GM23338 (cell line): ENCODE results near the gene THRB. TPM values are rescaled to one million over a fixed set of nuclear protein-coding genes. Genes with fewer than 3 reads are reported as not detected.

ENCODE experiments used
- ATAC-seq: fragments of 200-7000 bp; cut with Tn5 transposase; 3 replicates; pipeline ENCODE4 v1.9.1; 2020
- DNase-seq: peaks from one replicate; pipeline ENCODE4 v3.0.0-alpha.2; 2015; ENCODE audit warnings: low spot score
- H2AFZ ChIP-seq: fragments of 200-600 bp; sonication (generic); 2 replicates; pipeline ENCODE4 v1.8.0; 2016; ENCODE audit warnings: antibody characterized with exemption, mild to moderate bottlenecking, moderate library complexity
- H3F3A ChIP-seq: fragments of 200-600 bp; sonication (generic); replicated peaks from 2 replicates; pipeline ENCODE4 v1.8.0; 2017; ENCODE audit warnings: antibody characterized with exemption, mixed run types, low read depth
- H3K27ac ChIP-seq: fragments of 200-600 bp; sonication (generic); 2 replicates; pipeline ENCODE4 v1.6.1; 2016; ENCODE audit warnings: low read depth
- H3K27me3 ChIP-seq: fragments of 200-600 bp; sonication (generic); 2 replicates; pipeline ENCODE4 v1.8.0; 2016; ENCODE audit warnings: mild to moderate bottlenecking, mixed run types, moderate library complexity; ENCODE audit not compliant: insufficient read depth
- H3K36me3 ChIP-seq: fragments of 200-600 bp; sonication (generic); 2 replicates; pipeline ENCODE4 v1.8.0; 2016; ENCODE audit warnings: mild to moderate bottlenecking; ENCODE audit not compliant: insufficient read depth
- H3K4me1 ChIP-seq: fragments of 200-600 bp; sonication (generic); 2 replicates; pipeline ENCODE4 v1.8.0; 2016; ENCODE audit warnings: mild to moderate bottlenecking, moderate library complexity; ENCODE audit not compliant: insufficient read depth
- H3K4me2 ChIP-seq: fragments of 200-600 bp; sonication (generic); 2 replicates; pipeline ENCODE4 v1.7.1; 2017; ENCODE audit warnings: mixed run types
- H3K4me3 ChIP-seq: fragments of 200-600 bp; sonication (generic); 2 replicates; pipeline ENCODE4 v1.6.1; 2016; ENCODE audit warnings: mixed run types
- H3K79me2 ChIP-seq: fragments of 200-600 bp; sonication (generic); replicated peaks from 2 replicates; pipeline ENCODE4 v1.8.0; 2017; ENCODE audit warnings: mild to moderate bottlenecking; ENCODE audit not compliant: insufficient read depth
- H3K9me2 ChIP-seq: fragments of 200-600 bp; sonication (generic); 2 replicates; pipeline ENCODE4 v1.8.0; 2017; ENCODE audit not compliant: insufficient read depth
- H4K20me1 ChIP-seq: fragments of 200-600 bp; sonication (generic); replicated peaks from 2 replicates; pipeline ENCODE4 v1.8.0; 2017; ENCODE audit warnings: mild to moderate bottlenecking; ENCODE audit not compliant: insufficient read depth
- H3K27ac Mint-ChIP-seq: 2 replicates; pipeline ENCODE4 v1.8.0; 2020; ENCODE audit warnings: inconsistent platforms, mild to moderate bottlenecking, moderate library complexity, mixed read lengths
- H3K27me3 Mint-ChIP-seq: 3 replicates; pipeline ENCODE4 v1.8.0; 2022; ENCODE audit warnings: low read depth, mild to moderate bottlenecking, moderate library complexity, mixed read lengths, inconsistent platforms; ENCODE audit not compliant: insufficient read depth, poor library complexity
- H3K36me3 Mint-ChIP-seq: 3 replicates; pipeline ENCODE4 v1.8.0; 2021; ENCODE audit warnings: low read depth, mild to moderate bottlenecking, inconsistent platforms, moderate library complexity, mixed read lengths
- H3K4me1 Mint-ChIP-seq: 3 replicates; pipeline ENCODE4 v1.8.0; 2020; ENCODE audit warnings: mild to moderate bottlenecking, inconsistent platforms, mixed read lengths
- H3K4me3 Mint-ChIP-seq: 3 replicates; pipeline ENCODE4 v1.8.0; 2021; ENCODE audit warnings: moderate library complexity, mild to moderate bottlenecking, inconsistent platforms, mixed read lengths
- H3K9me3 Mint-ChIP-seq: 3 replicates; pipeline ENCODE4 v1.8.0; 2020; ENCODE audit warnings: moderate library complexity, mild to moderate bottlenecking, inconsistent platforms, mixed read lengths
- CREB1 ChIP-seq: fragments of 250-450 bp; sonication (Bioruptor Pico); IDR thresholded peaks from 2 replicates; pipeline ENCODE4 v1.5.0; 2020; ENCODE audit warnings: low read depth, mild to moderate bottlenecking, moderate library complexity
- CTCF ChIP-seq, 2 experiments: fragments of 200-600 bp in 1 of 2; sonication (generic) in 1 of 2; conservative IDR thresholded peaks; 2 replicates each; pipeline versions ENCODE4 v1.5.1 to v1.6.1; 2016 to 2017; ENCODE audit warnings: antibody characterized with exemption in 2 of 2, low read depth in 2 of 2, mild to moderate bottlenecking in 2 of 2, moderate library complexity in 1 of 2
- EZH2phosphoT487 ChIP-seq: fragments of 200-600 bp; sonication (generic); IDR thresholded peaks from one replicate; pipeline ENCODE4 v1.8.1; 2018; ENCODE audit warnings: antibody characterized with exemption; ENCODE audit not compliant: unreplicated experiment
- ZNF114 ChIP-seq: fragments of 250-450 bp; sonication (Bioruptor Pico); IDR thresholded peaks from 2 replicates; pipeline ENCODE4 v1.5.0; 2020; ENCODE audit warnings: mild to moderate bottlenecking, moderate library complexity
- polyA plus RNA-seq: library from polyadenylated mRNA; unstranded; fragments of >200 nt; fragmentation: Nextera tagmentation; extraction: Ambion mirVana; gene quantifications from 2 replicates; pipeline ENCODE4 v1.2.1, GENCODE V29; 2016
- total RNA-seq: library from RNA; depleted of rRNA; stranded (reverse); fragments of >200 nt; shearing (Covaris generic); gene quantifications from 2 replicates; pipeline ENCODE4 v1.2.3, GENCODE V29; 2014
- TF ChIP-seq, protein P1 (sequence below): fragments of 250-450 bp; sonication (Bioruptor Pico); IDR thresholded peaks from 2 replicates; pipeline ENCODE4 v1.5.0; 2020; ENCODE audit warnings: mild to moderate bottlenecking, moderate library complexity

Gene THRB
- total and polyA plus RNA-seq, 2 experiments from 2014 or later, result 1.7 to 3.2 TPM

- TF ChIP-seq, protein P1, sequence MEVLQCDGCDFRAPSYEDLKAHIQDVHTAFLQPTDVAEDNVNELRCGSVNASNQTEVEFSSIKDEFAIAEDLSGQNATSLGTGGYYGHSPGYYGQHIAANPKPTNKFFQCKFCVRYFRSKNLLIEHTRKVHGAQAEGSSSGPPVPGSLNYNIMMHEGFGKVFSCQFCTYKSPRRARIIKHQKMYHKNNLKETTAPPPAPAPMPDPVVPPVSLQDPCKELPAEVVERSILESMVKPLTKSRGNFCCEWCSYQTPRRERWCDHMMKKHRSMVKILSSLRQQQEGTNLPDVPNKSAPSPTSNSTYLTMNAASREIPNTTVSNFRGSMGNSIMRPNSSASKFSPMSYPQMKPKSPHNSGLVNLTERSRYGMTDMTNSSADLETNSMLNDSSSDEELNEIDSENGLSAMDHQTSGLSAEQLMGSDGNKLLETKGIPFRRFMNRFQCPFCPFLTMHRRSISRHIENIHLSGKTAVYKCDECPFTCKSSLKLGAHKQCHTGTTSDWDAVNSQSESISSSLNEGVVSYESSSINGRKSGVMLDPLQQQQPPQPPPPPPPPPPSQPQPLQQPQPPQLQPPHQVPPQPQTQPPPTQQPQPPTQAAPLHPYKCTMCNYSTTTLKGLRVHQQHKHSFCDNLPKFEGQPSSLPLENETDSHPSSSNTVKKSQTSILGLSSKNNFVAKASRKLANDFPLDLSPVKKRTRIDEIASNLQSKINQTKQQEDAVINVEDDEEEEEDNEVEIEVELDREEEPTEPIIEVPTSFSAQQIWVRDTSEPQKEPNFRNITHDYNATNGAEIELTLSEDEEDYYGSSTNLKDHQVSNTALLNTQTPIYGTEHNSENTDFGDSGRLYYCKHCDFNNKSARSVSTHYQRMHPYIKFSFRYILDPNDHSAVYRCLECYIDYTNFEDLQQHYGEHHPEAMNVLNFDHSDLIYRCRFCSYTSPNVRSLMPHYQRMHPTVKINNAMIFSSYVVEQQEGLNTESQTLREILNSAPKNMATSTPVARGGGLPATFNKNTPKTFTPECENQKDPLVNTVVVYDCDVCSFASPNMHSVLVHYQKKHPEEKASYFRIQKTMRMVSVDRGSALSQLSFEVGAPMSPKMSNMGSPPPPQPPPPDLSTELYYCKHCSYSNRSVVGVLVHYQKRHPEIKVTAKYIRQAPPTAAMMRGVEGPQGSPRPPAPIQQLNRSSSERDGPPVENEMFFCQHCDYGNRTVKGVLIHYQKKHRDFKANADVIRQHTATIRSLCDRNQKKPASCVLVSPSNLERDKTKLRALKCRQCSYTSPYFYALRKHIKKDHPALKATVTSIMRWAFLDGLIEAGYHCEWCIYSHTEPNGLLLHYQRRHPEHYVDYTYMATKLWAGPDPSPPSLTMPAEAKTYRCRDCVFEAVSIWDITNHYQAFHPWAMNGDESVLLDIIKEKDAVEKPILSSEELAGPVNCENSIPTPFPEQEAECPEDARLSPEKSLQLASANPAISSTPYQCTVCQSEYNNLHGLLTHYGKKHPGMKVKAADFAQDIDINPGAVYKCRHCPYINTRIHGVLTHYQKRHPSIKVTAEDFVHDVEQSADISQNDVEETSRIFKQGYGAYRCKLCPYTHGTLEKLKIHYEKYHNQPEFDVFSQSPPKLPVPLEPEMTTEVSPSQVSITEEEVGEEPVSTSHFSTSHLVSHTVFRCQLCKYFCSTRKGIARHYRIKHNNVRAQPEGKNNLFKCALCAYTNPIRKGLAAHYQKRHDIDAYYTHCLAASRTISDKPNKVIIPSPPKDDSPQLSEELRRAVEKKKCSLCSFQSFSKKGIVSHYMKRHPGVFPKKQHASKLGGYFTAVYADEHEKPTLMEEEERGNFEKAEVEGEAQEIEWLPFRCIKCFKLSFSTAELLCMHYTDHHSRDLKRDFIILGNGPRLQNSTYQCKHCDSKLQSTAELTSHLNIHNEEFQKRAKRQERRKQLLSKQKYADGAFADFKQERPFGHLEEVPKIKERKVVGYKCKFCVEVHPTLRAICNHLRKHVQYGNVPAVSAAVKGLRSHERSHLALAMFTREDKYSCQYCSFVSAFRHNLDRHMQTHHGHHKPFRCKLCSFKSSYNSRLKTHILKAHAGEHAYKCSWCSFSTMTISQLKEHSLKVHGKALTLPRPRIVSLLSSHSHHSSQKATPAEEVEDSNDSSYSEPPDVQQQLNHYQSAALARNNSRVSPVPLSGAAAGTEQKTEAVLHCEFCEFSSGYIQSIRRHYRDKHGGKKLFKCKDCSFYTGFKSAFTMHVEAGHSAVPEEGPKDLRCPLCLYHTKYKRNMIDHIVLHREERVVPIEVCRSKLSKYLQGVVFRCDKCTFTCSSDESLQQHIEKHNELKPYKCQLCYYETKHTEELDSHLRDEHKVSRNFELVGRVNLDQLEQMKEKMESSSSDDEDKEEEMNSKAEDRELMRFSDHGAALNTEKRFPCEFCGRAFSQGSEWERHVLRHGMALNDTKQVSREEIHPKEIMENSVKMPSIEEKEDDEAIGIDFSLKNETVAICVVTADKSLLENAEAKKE (CRISPR knock-in tag), result no peak
- TF ChIP-seq CTCF (conservative IDR thresholded peaks at IDR 0.05; ENCODE audit: low read depth in 2 of 2) (no peak), CREB1 (CRISPR knock-in tag) (no peak), ZNF114 (no peak)
Measured at GRCh38 chr3:24232784-24233183, 261.9 kb downstream of the THRB start (continued).

- no peaks in the 10 kb centered on the region for H3K9me3 Mint-ChIP-seq
- Histone ChIP-seq H3K27me3 (no peaks in the 10 kb centered on the region), H3K4me2 (no peak overlapping the region), H3K9me2 (peaks cover 7% of the 10 kb centered on the region; the same call in 1 of the 2 replicates), H3K4me1 (peaks cover 9% of the 10 kb centered on the region), H2AFZ (no peak overlapping the region), H3K79me2 (no peaks in the 10 kb centered on the region), H3F3A (no peaks in the 10 kb centered on the region), H3K4me3 (no peak overlapping the region), H3K27ac (no peak overlapping the region), H3K36me3 (no peaks in the 10 kb centered on the region), H4K20me1 (no peaks in the 10 kb centered on the region)
- H3K36me3 Mint-ChIP-seq, result no peaks in the 10 kb centered on the region
- DNase-seq (no peak), ATAC-seq (no peak)
- H3K27me3 Mint-ChIP-seq, result no peaks in the 10 kb centered on the region
- H3K27ac Mint-ChIP-seq, result no peak overlapping the region
- no peak overlapping the region for H3K4me3 Mint-ChIP-seq
- peaks cover 9% of the 10 kb centered on the region for H3K4me1 Mint-ChIP-seq
- TF ChIP-seq EZH2phosphoT487 (no peak), CTCF (conservative IDR thresholded peaks at IDR 0.05; ENCODE audit: low read depth in 2 of 2) (no peak)
Measured at GRCh38 chr3:24229468-24230221, 265.0 kb downstream of the THRB start.
